ENCODE data around the gene C19orf81.

- TF ChIP-seq ZC3H11A (IDR thresholded peaks at IDR 0.05; ENCODE audit: low read depth, low read length), result no peak
- TF ChIP-seq, protein P1, sequence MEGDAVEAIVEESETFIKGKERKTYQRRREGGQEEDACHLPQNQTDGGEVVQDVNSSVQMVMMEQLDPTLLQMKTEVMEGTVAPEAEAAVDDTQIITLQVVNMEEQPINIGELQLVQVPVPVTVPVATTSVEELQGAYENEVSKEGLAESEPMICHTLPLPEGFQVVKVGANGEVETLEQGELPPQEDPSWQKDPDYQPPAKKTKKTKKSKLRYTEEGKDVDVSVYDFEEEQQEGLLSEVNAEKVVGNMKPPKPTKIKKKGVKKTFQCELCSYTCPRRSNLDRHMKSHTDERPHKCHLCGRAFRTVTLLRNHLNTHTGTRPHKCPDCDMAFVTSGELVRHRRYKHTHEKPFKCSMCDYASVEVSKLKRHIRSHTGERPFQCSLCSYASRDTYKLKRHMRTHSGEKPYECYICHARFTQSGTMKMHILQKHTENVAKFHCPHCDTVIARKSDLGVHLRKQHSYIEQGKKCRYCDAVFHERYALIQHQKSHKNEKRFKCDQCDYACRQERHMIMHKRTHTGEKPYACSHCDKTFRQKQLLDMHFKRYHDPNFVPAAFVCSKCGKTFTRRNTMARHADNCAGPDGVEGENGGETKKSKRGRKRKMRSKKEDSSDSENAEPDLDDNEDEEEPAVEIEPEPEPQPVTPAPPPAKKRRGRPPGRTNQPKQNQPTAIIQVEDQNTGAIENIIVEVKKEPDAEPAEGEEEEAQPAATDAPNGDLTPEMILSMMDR (IDR thresholded peaks at IDR 0.05 in 2 of 3, conservative IDR thresholded peaks at IDR 0.05 in 1 of 3; ENCODE audit: insufficient read depth in 2 of 3, low read depth in 1 of 3, low read length in 3 of 3), result no peak
- no peak for TF ChIP-seq ZNF699 (CRISPR knock-in tag; IDR thresholded peaks at IDR 0.05; ENCODE audit: insufficient replicate concordance)
- no peak for TF ChIP-seq HMG20B (CRISPR knock-in tag; IDR thresholded peaks at IDR 0.05)
- TF ChIP-seq POLR2A (conservative IDR thresholded peaks at IDR 0.05), result no peak
- TF ChIP-seq CHD4 (IDR thresholded peaks at IDR 0.05; ENCODE audit: insufficient read depth, insufficient replicate concordance, low read depth, low read length, poor library complexity, severe bottlenecking), result no peak
- TF ChIP-seq, protein P2, sequence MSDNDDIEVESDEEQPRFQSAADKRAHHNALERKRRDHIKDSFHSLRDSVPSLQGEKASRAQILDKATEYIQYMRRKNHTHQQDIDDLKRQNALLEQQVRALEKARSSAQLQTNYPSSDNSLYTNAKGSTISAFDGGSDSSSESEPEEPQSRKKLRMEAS (CRISPR knock-in tag; IDR thresholded peaks at IDR 0.05), result peak; percentile 15; the same call in 1 of the 2 replicates
- no peak for TF ChIP-seq HLTF (IDR thresholded peaks at IDR 0.05)
- TF ChIP-seq, protein P3, sequence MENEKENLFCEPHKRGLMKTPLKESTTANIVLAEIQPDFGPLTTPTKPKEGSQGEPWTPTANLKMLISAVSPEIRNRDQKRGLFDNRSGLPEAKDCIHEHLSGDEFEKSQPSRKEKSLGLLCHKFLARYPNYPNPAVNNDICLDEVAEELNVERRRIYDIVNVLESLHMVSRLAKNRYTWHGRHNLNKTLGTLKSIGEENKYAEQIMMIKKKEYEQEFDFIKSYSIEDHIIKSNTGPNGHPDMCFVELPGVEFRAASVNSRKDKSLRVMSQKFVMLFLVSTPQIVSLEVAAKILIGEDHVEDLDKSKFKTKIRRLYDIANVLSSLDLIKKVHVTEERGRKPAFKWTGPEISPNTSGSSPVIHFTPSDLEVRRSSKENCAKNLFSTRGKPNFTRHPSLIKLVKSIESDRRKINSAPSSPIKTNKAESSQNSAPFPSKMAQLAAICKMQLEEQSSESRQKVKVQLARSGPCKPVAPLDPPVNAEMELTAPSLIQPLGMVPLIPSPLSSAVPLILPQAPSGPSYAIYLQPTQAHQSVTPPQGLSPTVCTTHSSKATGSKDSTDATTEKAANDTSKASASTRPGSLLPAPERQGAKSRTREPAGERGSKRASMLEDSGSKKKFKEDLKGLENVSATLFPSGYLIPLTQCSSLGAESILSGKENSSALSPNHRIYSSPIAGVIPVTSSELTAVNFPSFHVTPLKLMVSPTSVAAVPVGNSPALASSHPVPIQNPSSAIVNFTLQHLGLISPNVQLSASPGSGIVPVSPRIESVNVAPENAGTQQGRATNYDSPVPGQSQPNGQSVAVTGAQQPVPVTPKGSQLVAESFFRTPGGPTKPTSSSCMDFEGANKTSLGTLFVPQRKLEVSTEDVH (IDR thresholded peaks at IDR 0.05; ENCODE audit: low read depth, partially characterized antibody), result no peak
- TF ChIP-seq POLR2AphosphoS2 (IDR thresholded peaks at IDR 0.05; ENCODE audit: low read length), result no peak
- TF ChIP-seq CREB3L1 (IDR thresholded peaks at IDR 0.05; ENCODE audit: borderline replicate concordance, low read depth), result no peak
- no peak for TF ChIP-seq TCFL5 (CRISPR knock-in tag; conservative IDR thresholded peaks at IDR 0.05)
Observed at GRCh38 chr19:50695251-50696093, 46.2 kb downstream of the C19orf81 start.

All from K562 (cell line).